ENCODE data around the gene LYRM4.

The LYRM4 gene

DNA sequence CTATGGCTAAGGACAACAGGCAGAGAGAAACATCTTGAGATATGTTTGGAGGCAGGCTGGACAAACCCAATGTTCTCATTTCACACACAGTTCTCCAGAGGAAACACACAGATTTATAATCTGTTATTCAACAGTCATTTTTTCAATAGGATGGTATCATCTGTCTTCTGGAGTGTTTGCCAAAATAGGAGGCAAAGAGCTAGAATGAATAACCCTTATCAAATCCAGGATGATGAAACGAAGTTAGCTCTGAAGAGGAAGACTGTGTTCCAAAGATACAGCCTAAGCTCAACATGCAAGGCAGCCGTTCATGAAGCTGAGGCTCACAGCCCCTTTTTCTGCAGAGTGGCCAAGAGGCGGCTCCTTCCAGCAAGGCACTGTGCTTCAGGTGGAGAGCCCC, 104.8 kb downstream of the LYRM4 start:
- Histone ChIP-seq H3K9ac (ENCODE audit: low read length) (no peak overlapping the region), H3K27ac (ENCODE audit: low read depth, low read length) (no peak overlapping the region), H3K4me1 (ENCODE audit: control insufficient read depth, insufficient read depth, low read length) (no peaks in the 10 kb centered on the region), H3K4me3 (ENCODE audit: low read length) (no peak overlapping the region), H3K27me3 (ENCODE audit: control insufficient read depth, insufficient read depth, low read length) (no peaks in the 10 kb centered on the region), H3K36me3 (ENCODE audit: control insufficient read depth, insufficient read depth, low read length) (no peaks in the 10 kb centered on the region)

DNA sequence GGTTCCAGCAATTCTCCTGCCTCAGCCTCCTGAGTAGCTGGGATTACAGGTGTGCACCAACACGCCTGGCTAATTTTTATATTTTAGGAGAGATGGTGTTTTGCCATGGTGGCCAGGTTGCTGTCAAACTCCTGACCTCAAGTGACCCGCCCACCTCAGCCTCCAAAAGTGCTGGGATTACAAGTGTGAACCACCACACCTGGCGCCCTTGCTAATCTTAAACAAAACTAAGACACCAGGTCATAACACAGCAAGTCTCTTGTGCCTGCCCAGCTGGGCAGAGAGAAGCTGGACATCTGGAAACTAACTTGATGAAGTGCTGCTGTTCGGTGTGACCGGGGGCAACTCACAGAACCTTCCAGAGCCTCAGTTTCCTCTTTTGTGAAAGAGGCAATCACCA, 107.6 kb downstream of the LYRM4 start:
- no peak overlapping the region for H3K9ac ChIP-seq (ENCODE audit: low read length)
- H3K36me3 ChIP-seq (ENCODE audit: control insufficient read depth, insufficient read depth, low read length): no peaks in the 10 kb centered on the region
- H3K4me1 ChIP-seq (ENCODE audit: control insufficient read depth, insufficient read depth, low read length): no peaks in the 10 kb centered on the region
- H3K27me3 ChIP-seq (ENCODE audit: control insufficient read depth, insufficient read depth, low read length): no peaks in the 10 kb centered on the region
- H3K27ac ChIP-seq (ENCODE audit: low read depth, low read length): no peak overlapping the region
- H3K4me3 ChIP-seq (ENCODE audit: low read length): no peak overlapping the region

DNA sequence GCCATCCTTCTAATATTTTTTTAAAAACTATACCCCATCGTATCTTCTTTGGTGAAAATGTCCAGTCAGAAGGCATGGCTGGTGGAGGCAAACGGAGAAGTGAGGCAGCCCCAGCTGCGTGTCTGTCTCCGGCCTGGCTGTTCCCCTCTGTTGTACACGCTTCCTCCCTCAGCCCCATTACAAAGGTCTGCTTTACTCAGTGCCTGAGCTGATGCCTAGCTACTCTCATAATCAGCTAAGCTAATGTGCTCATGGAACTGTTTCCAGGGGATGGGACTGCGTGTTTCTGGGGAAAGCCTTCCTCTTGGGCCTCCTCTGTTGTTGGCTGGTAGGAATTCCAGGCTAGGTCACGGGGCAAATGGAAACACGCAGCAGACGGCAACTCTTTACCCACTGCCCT, 108.3 kb downstream of the LYRM4 start:
- no peaks in the 10 kb centered on the region for H3K4me1 ChIP-seq (ENCODE audit: control insufficient read depth, insufficient read depth, low read length)
- H3K27me3 ChIP-seq (ENCODE audit: control insufficient read depth, insufficient read depth, low read length): no peaks in the 10 kb centered on the region
- no peak overlapping the region for H3K9ac ChIP-seq (ENCODE audit: low read length)
- no peak overlapping the region for H3K4me3 ChIP-seq (ENCODE audit: low read length)
- no peak overlapping the region for H3K27ac ChIP-seq (ENCODE audit: low read depth, low read length)
- no peaks in the 10 kb centered on the region for H3K36me3 ChIP-seq (ENCODE audit: control insufficient read depth, insufficient read depth, low read length)

DNA sequence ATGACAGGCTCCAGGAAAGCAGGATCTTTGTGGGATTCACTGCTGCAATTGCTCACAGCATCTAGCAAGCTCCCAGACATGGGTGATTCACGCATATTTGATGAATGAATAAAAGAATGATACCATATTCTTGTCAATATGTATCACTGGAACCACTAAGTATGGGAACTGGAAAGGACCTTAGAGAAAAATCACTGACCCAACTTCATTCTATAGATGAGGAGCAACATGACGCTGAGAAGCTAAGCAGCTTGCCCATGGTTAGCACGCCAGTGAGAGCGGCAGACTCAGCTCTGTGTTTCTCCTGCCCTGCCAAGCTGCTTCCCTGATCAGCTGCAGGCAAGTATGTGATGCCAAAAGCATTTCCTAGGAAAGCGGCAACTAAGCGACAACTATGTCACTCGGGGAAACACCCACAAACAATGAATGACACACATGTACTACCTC, 108.8 kb downstream of the LYRM4 start:
- Histone ChIP-seq H3K27me3 (ENCODE audit: control insufficient read depth, insufficient read depth, low read length) (no peaks in the 10 kb centered on the region), H3K9ac (ENCODE audit: low read length) (no peak overlapping the region), H3K4me3 (ENCODE audit: low read length) (no peak overlapping the region), H3K27ac (ENCODE audit: low read depth, low read length) (no peak overlapping the region), H3K4me1 (ENCODE audit: control insufficient read depth, insufficient read depth, low read length) (no peaks in the 10 kb centered on the region), H3K36me3 (ENCODE audit: control insufficient read depth, insufficient read depth, low read length) (no peaks in the 10 kb centered on the region)

- Histone ChIP-seq H3K4me3 (ENCODE audit: low read length) (no peak overlapping the region), H3K27me3 (ENCODE audit: control insufficient read depth, insufficient read depth, low read length) (no peaks in the 10 kb centered on the region), H3K4me1 (ENCODE audit: control insufficient read depth, insufficient read depth, low read length) (no peaks in the 10 kb centered on the region), H3K9ac (ENCODE audit: low read length) (no peak overlapping the region), H3K36me3 (ENCODE audit: control insufficient read depth, insufficient read depth, low read length) (no peaks in the 10 kb centered on the region), H3K27ac (ENCODE audit: low read depth, low read length) (no peak overlapping the region)
Observed at GRCh38 chr6:5151360-5151954, 109.3 kb downstream of the LYRM4 start.

DNA sequence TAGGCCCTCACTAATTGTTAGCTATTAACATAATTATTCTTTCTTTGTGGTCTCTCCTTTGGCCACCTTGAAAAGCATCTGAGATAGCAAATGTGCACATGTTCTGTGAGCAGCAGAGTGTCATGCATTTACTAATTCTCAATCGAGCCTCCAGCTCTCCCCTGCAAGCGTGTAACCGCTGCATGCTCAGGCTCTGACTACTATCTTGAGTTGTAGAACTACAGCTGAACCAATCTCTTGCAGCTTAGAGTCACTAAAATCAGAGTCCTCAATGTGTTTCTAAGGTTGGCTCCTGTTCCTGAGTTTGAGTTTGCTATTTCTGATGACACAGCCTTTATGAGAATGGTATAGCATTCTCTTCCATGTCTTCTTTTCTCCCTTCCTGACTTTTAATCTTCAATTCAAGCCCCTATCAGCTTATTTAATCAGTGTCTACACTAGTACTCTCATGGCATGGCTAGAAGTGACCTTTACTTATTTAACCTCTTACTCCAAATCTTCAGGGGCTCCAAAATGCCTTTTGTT, 110.1 kb downstream of the LYRM4 start:
- H3K4me1 ChIP-seq (ENCODE audit: control insufficient read depth, insufficient read depth, low read length): no peaks in the 10 kb centered on the region
- H3K27me3 ChIP-seq (ENCODE audit: control insufficient read depth, insufficient read depth, low read length): no peaks in the 10 kb centered on the region
- no peak overlapping the region for H3K9ac ChIP-seq (ENCODE audit: low read length)
- no peaks in the 10 kb centered on the region for H3K36me3 ChIP-seq (ENCODE audit: control insufficient read depth, insufficient read depth, low read length)
- no peak overlapping the region for H3K4me3 ChIP-seq (ENCODE audit: low read length)
- no peak overlapping the region for H3K27ac ChIP-seq (ENCODE audit: low read depth, low read length)

- Histone ChIP-seq H3K27ac (ENCODE audit: low read depth, low read length) (no peak overlapping the region), H3K4me1 (ENCODE audit: control insufficient read depth, insufficient read depth, low read length) (no peaks in the 10 kb centered on the region), H3K9ac (ENCODE audit: low read length) (no peak overlapping the region), H3K4me3 (ENCODE audit: low read length) (no peak overlapping the region), H3K36me3 (ENCODE audit: control insufficient read depth, insufficient read depth, low read length) (no peaks in the 10 kb centered on the region), H3K27me3 (ENCODE audit: control insufficient read depth, insufficient read depth, low read length) (no peaks in the 10 kb centered on the region)
Observed at GRCh38 chr6:5149891-5150290, 110.9 kb downstream of the LYRM4 start.

DNA sequence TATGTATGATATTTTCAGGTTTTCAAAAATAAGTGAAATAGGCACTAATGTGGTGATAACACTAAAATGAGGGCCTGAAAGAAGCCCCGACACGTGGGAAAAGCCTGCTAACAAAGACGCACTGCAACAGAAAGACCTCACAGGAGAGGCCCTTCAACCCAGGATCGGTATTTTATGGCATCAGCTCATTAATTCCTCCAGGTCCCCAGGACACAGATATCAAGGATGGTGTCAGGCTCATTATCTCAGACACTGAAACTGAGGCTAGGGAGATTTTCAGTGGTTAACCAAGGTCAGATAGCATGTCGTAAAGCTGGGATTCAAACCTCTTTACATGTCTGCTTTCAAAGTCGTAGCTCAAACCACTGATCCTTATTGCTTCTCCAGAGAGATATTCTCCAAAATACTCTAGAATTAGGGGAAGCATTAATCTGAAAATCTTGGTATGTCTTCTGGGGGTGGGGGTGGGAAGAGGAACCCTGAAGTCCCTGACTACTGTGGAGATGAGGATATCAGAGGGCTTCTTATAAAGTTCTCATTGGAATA, 111.5 kb downstream of the LYRM4 start:
- no peaks in the 10 kb centered on the region for H3K27me3 ChIP-seq (ENCODE audit: control insufficient read depth, insufficient read depth, low read length)
- H3K4me3 ChIP-seq (ENCODE audit: low read length): no peak overlapping the region
- no peak overlapping the region for H3K9ac ChIP-seq (ENCODE audit: low read length)
- H3K36me3 ChIP-seq (ENCODE audit: control insufficient read depth, insufficient read depth, low read length): no peaks in the 10 kb centered on the region
- no peak overlapping the region for H3K27ac ChIP-seq (ENCODE audit: low read depth, low read length)
- H3K4me1 ChIP-seq (ENCODE audit: control insufficient read depth, insufficient read depth, low read length): no peaks in the 10 kb centered on the region

DNA sequence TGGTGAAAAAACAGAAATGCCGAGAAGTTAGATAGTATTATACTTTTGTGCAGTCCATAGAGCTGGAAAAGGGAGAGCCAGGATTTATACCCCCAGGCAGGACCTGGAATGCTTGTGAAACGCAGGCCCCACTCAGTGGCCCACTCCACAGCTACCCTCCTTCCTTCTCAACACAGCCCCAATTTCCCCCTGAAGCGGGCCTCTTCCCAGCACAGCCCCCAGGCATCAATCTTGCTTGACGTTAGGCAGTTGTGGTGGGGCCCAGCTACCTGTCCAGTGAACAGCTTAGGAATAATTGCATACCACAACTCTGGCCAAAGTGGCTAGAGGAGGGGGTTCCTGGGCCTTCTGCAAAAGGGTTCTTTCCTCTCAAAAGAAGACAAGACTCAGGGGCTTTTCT, 114.4 kb downstream of the LYRM4 start:
- peaks cover 4% of the 10 kb centered on the region for H3K4me1 ChIP-seq (ENCODE audit: control insufficient read depth, insufficient read depth, low read length)
- no peak overlapping the region for H3K27ac ChIP-seq (ENCODE audit: low read depth, low read length)
- H3K9ac ChIP-seq (ENCODE audit: low read length): no peak overlapping the region
- H3K4me3 ChIP-seq (ENCODE audit: low read length): no peak overlapping the region
- no peaks in the 10 kb centered on the region for H3K27me3 ChIP-seq (ENCODE audit: control insufficient read depth, insufficient read depth, low read length)
- H3K36me3 ChIP-seq (ENCODE audit: control insufficient read depth, insufficient read depth, low read length): no peaks in the 10 kb centered on the region

DNA sequence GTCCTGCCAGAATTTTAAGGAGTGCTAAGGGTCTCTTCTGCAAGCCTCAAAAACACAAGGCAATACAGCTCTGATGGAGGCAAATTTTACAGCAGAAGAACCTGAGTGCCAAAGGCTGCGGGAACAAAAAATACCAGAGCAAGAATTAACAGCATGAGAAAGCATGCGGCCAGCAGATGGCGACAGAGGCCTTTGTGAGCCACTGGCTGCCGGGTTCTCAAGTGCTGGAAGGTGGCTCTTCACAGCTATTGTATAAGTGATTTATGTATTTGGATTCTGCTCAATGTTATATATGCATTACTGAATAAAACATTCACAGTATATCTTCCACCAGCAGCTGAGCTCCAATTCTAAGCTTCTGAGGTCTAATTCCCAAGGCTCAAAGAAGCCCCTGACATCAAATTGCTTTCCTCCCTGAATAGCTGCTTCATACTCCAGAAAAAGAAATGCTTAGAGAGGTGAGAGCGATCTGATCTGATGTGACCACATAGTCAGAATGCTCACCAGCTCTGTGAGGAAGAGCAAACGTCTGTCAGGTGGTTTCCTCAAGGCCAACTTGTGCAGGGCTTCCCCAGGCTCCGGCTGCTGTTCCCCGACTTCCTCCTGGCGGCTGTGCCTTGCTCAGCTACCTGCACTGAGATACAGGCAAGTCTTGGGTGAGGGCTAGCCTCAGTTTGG, 117.0 kb downstream of the LYRM4 start:
- peaks cover 4% of the 10 kb centered on the region for H3K4me1 ChIP-seq (ENCODE audit: control insufficient read depth, insufficient read depth, low read length)
- H3K27ac ChIP-seq (ENCODE audit: low read depth, low read length): no peak overlapping the region
- no peaks in the 10 kb centered on the region for H3K36me3 ChIP-seq (ENCODE audit: control insufficient read depth, insufficient read depth, low read length)
- no peak overlapping the region for H3K9ac ChIP-seq (ENCODE audit: low read length)
- H3K27me3 ChIP-seq (ENCODE audit: control insufficient read depth, insufficient read depth, low read length): no peaks in the 10 kb centered on the region
- no peak overlapping the region for H3K4me3 ChIP-seq (ENCODE audit: low read length)

DNA sequence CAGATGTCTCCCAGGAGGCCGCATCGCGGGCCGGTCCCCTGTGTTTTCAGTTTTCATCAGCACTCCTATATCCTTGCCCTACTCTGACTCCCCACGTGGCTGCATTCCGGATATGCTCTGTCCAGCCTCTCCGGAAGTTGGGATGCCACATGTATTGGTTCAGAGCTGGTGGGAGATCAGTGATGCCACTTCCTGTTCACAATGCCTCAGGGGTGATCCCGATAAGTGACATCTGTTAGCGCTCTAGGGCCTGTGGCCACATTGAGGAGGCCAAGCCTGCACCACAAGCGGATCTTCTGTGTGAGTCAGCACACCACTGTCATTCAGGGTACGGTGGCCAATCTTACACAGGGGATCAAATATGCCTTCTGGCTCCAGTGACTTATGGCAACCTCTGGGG, 117.8 kb downstream of the LYRM4 start:
- H3K4me1 ChIP-seq (ENCODE audit: control insufficient read depth, insufficient read depth, low read length): peaks cover 4% of the 10 kb centered on the region
- no peak overlapping the region for H3K9ac ChIP-seq (ENCODE audit: low read length)
- H3K36me3 ChIP-seq (ENCODE audit: control insufficient read depth, insufficient read depth, low read length): no peaks in the 10 kb centered on the region
- no peaks in the 10 kb centered on the region for H3K27me3 ChIP-seq (ENCODE audit: control insufficient read depth, insufficient read depth, low read length)
- no peak overlapping the region for H3K27ac ChIP-seq (ENCODE audit: low read depth, low read length)
- no peak overlapping the region for H3K4me3 ChIP-seq (ENCODE audit: low read length)

GRCh38 chr6:5142131-5142530, 118.6 kb downstream of the LYRM4 start:
- H3K36me3 ChIP-seq (ENCODE audit: control insufficient read depth, insufficient read depth, low read length): no peaks in the 10 kb centered on the region
- no peaks in the 10 kb centered on the region for H3K27me3 ChIP-seq (ENCODE audit: control insufficient read depth, insufficient read depth, low read length)
- no peak overlapping the region for H3K9ac ChIP-seq (ENCODE audit: low read length)
- no peak overlapping the region for H3K4me3 ChIP-seq (ENCODE audit: low read length)
- H3K27ac ChIP-seq (ENCODE audit: low read depth, low read length): no peak overlapping the region
- peaks cover 4% of the 10 kb centered on the region for H3K4me1 ChIP-seq (ENCODE audit: control insufficient read depth, insufficient read depth, low read length)

DNA sequence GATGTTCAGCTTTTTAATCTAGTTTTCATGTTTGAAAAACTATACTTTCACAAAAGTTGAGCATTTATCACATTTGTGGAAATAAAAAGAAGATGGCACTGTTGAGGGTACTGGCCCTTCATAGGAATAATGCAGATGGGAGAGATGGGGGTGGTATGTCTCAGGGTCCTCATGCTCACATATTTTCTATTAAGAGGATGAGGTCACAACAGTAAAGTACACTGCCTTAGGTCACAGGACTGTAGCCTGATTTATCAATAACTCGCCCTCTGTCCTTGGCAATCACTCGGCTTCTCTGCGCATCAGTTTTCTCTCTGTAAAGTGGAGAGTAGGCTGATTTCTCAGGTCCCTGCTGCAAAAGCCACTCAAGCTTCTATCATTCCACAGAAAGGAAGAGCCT, 119.7 kb downstream of the LYRM4 start:
- no peak overlapping the region for H3K27ac ChIP-seq (ENCODE audit: low read depth, low read length)
- H3K9ac ChIP-seq (ENCODE audit: low read length): no peak overlapping the region
- no peak overlapping the region for H3K4me3 ChIP-seq (ENCODE audit: low read length)
- H3K27me3 ChIP-seq (ENCODE audit: control insufficient read depth, insufficient read depth, low read length): no peaks in the 10 kb centered on the region
- H3K4me1 ChIP-seq (ENCODE audit: control insufficient read depth, insufficient read depth, low read length): peaks cover 4% of the 10 kb centered on the region
- no peaks in the 10 kb centered on the region for H3K36me3 ChIP-seq (ENCODE audit: control insufficient read depth, insufficient read depth, low read length)

All from rectal smooth muscle tissue (tissue), 1 donor.